MM.1S (cell line): ENCODE data around the gene YPEL5.
"Not testable (repeated sequence)": the region's sequence is repeated elsewhere in the genome, so short reads cannot be mapped to it uniquely, and the experiment has no call there.

Source experiments
- CTCF ChIP-seq: fragments of 300-600 bp; sonication (generic); IDR thresholded peaks from 2 replicates; pipeline ENCODE4 v1.5.1; 2016; ENCODE audit warnings: antibody characterized with exemption, low read length, mixed read lengths
- EZH2 ChIP-seq: fragments of 300-600 bp; sonication (generic); optimal IDR thresholded peaks from 2 replicates; pipeline ENCODE3; 2017; ENCODE audit warnings: low read depth, mild to moderate bottlenecking, antibody characterized with exemption, low read length, mixed read lengths
- EZH2phosphoT487 ChIP-seq: fragments of 300-600 bp; sonication (generic); IDR thresholded peaks from 2 replicates; pipeline ENCODE4 v1.6.1; 2018; ENCODE audit warnings: antibody characterized with exemption, low read length

GRCh38 chr2:30099366-30099765 is 47.4 kb upstream of the YPEL5 start:
- not testable (repeated sequence) for TF ChIP-seq EZH2, CTCF, EZH2phosphoT487
